ENCODE measurements around the gene RPS6KL1.

RPS6KL1 gene

GRCh38 chr14:74922752-74923401, at the start of gene RPS6KL1:
Gene RPS6KL1, minus strand, starts transcription at chr14:74923260. Its CDS starts 1,719 bp downstream, at chr14:74921541.
- peak; percentile 77 for DNase-seq

DNA sequence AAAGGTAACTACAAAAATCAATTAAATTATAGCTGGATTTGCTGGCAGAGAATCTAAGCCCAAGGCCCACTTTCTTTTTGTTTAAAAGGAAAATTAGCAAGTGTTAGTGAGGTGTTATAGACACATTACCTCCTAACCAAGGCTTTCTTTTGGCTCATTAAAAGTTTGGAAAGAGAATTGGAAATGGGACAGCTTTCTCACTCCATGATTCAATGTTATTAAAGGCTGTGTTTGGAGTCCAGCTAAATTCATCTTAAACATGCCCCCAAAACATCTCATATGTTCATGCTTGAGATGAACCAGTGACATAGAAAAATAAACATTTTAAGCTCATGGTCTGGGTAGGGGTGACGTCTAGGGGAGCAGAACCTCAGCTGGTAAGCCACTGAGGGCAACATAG, 45.8 kb upstream of the RPS6KL1 start:
- DNase-seq: no peak

- no peak for DNase-seq
Measured at GRCh38 chr14:74965486-74966153, 42.6 kb upstream of the RPS6KL1 start.

DNA sequence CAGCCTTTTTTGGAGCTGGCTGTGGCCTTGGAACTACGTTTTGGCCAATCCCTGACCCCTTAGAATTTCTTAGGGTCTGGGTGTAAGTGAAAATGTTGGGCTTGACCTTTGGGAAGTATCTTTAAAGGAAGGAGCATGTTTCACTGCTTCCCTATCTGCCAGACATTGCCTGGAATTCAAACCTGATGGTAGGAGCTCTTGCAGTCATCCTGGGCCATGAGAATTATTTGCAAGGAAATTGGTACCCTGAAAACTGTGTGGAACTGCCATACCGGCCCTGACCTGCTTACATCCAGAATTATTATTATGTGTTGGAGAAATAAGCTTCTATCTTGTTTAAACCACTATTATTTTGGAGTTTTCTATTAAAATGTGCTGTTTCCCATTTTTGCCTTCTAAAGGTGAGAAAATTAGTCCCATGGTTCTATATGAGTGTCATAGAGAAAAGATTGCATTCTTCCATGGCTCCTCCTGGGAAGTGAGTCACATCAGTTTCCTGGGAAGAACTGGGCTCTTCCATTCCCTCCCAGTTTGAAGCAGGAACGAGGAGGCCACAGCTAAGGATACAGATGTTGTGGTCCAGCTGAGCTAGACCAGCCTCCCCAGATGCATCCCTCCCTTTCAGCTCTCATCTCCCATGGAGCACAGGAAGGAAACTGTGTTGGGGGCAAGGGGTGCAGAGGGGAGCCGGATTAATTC, 41.9 kb upstream of the RPS6KL1 start:
- DNase-seq: no peak

DNA sequence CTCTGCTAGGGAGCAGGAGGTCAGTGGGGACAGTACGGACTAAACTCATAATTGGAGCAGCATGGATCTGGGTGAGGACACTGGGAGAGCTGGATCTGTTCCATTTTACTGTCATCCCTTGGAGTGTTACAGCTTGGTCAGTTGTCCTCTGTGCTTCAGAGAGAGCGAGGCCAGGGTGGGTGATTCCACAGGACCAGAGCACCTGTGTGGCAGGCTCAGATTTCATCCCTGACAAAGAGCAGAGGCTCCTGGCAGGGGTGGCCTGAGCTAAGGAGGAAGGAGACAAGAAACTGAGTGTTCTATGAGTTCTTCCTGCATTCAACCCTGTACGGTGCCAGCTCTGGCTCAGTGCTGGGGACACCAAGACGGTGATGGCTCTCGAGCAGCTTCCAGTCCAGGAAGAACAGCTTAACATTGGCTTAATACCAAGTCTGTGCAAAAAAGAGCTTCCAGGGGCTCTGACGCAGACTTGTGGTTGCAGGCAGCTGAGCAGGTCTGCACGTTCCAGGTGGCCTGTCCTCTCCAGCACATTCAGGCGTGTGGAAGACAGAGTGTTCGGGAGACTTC, 40.7 kb upstream of the RPS6KL1 start:
- DNase-seq: no peak

DNA sequence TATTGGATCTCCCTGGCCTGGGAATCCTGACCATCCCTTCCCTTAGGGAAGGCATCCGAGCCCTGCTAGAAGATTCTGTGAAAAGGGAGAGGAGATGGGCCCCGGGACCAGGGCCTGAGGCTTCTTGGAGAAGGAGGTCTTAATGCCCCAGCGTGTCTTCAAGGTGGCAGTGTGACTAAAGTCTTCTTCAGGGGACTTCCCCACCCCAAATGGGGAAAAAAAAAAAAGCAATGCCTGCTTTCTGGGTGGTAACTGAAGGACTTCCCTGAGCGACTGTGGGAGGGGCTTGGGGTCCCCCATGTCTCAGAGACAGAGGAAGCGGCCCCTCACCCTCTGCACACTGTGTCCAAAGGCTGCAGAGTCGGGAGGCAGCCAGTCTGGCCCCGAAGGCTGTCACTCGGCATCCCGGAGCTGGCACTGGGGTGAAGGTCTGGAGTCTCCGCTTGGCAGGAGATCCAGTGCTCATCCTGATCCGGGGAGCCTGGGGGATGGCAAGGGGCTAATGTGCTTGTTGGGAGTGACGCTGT, 40.2 kb upstream of the RPS6KL1 start:
- no peak for DNase-seq

GRCh38 chr14:74962493-74962892, 39.4 kb upstream of the RPS6KL1 start:
- peak; percentile 33 for DNase-seq

DNA sequence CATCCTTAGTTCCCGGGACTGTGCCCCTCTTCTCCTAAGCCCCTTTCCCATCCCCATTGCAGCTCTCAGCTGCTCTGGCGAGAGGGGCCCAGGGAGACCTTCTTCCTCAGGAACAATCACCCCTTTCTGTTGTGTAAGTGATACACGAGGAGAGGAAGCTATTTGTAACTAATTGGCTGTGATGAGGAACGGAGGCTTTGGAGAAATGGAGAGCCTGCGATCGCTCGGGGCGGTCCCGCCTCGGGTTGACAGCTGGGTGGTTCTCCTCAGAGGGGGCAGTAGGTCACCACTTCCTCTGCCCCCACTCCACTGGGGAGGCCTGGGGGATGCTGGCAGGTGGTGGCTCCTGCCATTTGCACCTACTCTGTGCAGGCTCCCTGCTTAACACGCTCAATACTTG, 39.0 kb upstream of the RPS6KL1 start:
- DNase-seq: no peak

DNA sequence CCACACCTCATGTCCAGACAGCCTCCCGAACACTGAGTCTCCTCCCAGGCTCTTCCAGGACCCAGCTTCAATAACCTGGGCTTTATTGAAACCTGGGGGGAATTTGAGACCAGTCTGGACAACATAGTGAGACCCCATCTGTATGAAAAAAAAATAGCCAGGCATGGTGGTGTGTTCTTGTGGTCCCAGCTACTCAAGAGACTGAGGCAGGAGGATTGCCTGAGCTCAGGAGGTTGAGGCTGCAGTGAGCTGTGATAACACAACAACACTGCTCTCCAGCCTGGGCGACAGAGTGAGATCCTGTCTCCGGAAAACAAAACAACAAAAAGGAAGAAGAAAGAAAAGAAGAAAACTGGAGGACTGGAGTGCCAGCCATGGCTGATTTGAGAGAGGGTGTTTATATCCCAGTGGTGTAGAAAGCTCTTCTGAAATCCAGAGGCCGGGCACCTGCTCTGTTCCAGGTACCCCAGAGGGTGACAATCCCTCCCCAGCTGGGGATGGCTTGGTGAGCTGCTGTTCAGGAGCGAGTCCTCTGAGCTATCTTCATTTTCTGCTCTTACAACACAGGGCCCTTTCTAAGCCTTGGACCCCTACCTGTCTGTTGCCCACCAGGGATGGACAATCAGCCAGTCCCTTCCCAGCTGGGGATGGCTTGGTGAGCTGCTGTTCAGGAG, 38.3 kb upstream of the RPS6KL1 start:
- DNase-seq: no peak

GRCh38 chr14:74960736-74961135, 37.7 kb upstream of the RPS6KL1 start:
- DNase-seq: no peak

GRCh38 chr14:74959596-74960180, 36.6 kb upstream of the RPS6KL1 start:
- DNase-seq: no peak

- no peak for DNase-seq
Measured at GRCh38 chr14:74956280-74957072, 33.4 kb upstream of the RPS6KL1 start.

- DNase-seq: no peak
Measured at GRCh38 chr14:74956027-74956279, 32.9 kb upstream of the RPS6KL1 start.

DNA sequence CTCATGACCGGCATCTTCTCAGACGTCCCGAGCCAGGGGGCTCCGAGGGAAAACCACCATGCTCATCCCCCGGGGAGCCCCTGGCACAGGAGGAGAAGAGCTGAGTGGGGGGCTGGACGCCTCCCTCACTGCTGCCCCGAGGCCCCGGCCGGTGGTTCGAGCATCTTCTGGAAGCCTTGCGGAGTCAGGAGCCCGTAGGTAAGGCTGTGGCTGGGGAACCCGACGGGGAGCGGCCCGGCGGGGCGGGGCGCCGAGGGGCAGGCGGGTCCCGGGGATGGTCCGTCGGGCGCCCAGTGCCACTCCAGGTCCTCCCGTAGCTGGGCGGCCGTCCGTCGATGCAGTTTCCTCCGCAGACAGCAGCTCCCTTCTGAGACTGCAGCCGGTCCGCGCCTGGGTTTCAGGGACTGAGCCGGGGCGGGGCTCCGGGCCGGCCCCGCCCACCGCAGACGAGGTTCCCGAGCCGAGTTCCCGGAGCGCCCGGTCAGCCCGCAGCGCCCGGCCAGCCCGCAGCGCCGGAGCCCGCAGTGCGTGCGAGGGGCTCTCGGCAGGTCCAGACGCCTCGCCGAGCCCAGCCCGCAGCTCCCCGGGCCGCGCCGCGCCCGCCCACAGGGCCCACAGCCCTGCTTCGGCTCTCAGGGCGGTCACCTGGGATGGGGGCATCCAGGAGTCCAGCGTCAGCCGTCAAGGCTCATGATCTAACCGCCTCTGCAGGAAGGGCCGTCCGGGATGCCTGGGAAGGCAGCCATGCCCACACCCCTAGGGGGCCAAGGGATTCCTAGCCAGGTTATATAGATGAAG, 32.4 kb upstream of the RPS6KL1 start, which contains the start of gene PGF:
Gene PGF (minus strand): TSS at position 369 of the 798 bp plus-strand sequence. CDS start 355 bp downstream, at position 14.
- DNase-seq: no peak

- no peak for DNase-seq
Measured at GRCh38 chr14:74954947-74955228, 31.8 kb upstream of the RPS6KL1 start.

DNA sequence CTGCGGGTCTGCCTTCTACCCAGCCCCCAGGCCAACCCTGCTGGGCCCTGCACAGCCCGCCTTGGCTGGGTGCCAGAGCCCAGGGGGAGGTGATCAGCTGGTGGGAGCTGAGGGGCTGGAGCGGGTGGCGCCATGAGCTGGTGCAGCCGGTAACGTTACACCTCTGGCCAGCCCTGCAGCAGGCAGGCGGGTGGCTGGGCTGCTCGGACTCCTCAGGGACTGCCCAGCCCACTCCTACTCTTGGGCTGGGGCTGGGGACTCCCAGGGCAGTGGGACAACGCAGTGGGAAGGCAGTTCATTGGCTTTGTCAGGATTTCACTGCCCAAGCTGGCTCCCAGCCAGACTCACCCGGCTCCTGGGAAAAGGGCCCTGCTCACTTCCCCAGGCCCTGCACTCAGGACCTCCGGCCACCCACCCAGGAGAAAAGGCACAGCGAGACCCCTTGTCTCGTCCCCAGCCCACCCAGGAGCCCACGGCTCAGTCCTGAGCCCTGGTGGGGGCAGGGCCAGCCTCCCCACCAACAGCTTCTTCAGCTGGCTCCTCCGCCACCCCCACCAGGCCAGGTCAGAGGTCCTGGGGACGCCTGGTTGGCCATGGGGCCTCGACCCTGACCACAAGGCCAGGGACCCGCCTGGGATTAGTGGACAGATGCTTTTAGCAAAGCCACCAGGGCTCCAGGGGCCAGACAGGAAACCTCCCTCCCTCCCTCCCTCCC, 31.3 kb upstream of the RPS6KL1 start:
- DNase-seq: no peak

GRCh38 chr14:74953686-74954085, 30.6 kb upstream of the RPS6KL1 start:
- DNase-seq: no peak

DNA sequence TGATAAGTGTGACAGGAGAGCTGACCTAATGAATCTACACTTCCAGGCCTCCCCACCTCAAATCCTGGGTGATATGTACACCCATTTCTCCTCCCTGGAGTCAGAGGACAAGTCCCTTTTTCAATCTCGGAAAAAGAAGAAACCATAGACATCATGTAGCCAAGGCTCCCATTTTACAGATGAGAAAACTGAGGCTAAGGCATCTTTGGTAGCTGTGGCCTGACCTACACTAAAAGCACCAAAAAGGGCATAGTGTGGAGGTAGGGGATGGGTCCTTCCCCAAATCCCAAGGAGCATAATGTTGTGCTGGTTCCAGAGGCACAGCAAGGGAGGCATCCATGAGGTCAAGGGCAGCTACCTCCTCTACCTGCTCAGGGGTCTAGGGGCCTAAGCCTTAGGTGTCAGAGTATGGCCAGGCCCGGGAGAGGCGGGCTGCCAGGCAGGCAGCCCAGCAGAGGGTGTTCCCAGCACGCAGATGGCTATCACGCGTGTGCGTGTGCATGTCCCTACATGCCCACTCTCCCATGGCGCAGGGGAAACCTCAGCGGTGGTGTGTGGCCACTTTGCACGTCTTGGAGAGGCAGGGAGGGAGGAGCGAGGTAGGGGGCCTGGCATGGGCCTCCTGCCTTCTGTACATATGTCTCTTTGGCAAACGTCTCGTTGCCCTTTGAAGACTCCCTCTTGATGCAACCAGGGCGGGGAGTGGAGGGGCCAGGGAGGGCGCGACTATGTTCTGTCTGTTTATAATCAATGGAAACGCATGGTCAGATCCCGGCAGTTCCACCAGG, 29.8 kb upstream of the RPS6KL1 start:
- no peak for DNase-seq

DNA sequence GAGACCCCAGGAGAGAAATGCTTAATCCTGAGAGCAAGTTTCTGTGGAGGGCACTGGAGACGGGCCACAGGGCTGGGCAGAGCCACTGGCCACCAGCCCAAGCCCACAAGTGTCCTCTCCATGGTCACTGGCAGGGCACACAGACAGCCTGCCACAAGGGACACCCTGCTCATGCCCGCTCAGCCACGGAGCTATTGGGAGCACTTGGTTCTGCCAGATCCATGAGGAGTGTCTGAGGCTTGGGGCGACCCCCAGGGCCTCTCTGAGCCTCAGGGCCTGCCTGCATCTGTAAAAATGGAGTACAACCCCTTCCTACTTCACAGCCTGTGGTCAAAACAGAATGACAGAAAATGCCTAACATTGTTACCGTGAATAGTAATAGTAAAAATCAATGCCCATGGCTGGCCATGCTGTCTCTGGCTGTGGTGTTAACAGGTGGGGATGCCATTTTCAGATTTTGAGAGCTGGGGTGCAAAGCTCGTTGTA, 29.2 kb upstream of the RPS6KL1 start:
- no peak for DNase-seq
